Frontal cortex (tissue), 4 donors: Measurements from ENCODE around the gene AGPS. TPM values are rescaled to one million over a fixed set of nuclear protein-coding genes. Genes with fewer than 3 reads are reported as not detected.
"Not testable (repeated sequence)": the region's sequence is repeated elsewhere in the genome, so short reads cannot be mapped to it uniquely, and the experiment has no call there.

Source experiments
- DNase-seq, 2 donors: peaks; one replicate each; pipeline ENCODE4 v3.0.0; 2012; ENCODE audit warnings: low spot score in 2 of 2
- FAIRE-seq: peaks from 2 replicates; lab custom pipeline; 2012; peaks lifted over from hg19 to GRCh38; lab: Jason Lieb, UNC
- total RNA-seq: library from RNA; depleted of rRNA; stranded (reverse); fragments of >200 nt; gene quantifications from one replicate; pipeline ENCODE4 v1.2.3, GENCODE V29; 2014
- donor health status: control.
- donor health status: control.
- donor health status: control.

Gene AGPS
- total RNA-seq, 1 donor from 2014 or later, result 55.8 TPM

GRCh38 chr2:177464549-177464948 lies 72.0 kb downstream of the AGPS start:
- FAIRE-seq, result no peak
- no peak for DNase-seq

- FAIRE-seq (no peak), DNase-seq (no peak)
These were observed 73.0 kb downstream of the AGPS start for GRCh38 chr2:177465400-177466138.

- DNase-seq (no peak), FAIRE-seq (no peak)
These were observed 74.0 kb downstream of the AGPS start for GRCh38 chr2:177466337-177467195.

GRCh38 chr2:177467646-177468045 lies 75.1 kb downstream of the AGPS start:
- DNase-seq, result no peak

GRCh38 chr2:177471990-177472389 lies 79.4 kb downstream of the AGPS start:
- FAIRE-seq (no peak), DNase-seq (no peak)

More at GRCh38 chr2:177467646-177468045, 75.1 kb downstream of the AGPS start:
- no peak for FAIRE-seq

- FAIRE-seq (no peak), DNase-seq (no peak)
These were observed 81.7 kb downstream of the AGPS start for GRCh38 chr2:177474301-177474700.

GRCh38 chr2:177474998-177475397 lies 82.4 kb downstream of the AGPS start:
- no peak for FAIRE-seq

GRCh38 chr2:177476897-177477296 lies 84.3 kb downstream of the AGPS start:
- DNase-seq (no peak), FAIRE-seq (no peak)

More at GRCh38 chr2:177474998-177475397, 82.4 kb downstream of the AGPS start:
- DNase-seq, result no peak

GRCh38 chr2:177478029-177478428 lies 85.5 kb downstream of the AGPS start:
- FAIRE-seq, result no peak
- DNase-seq, result no peak

- DNase-seq (no peak), FAIRE-seq (no peak)
These were observed 86.3 kb downstream of the AGPS start for GRCh38 chr2:177478907-177479306.

GRCh38 chr2:177482195-177482594 lies 89.6 kb downstream of the AGPS start:
- DNase-seq (no peak), FAIRE-seq (no peak)

- no peak for DNase-seq
- no peak for FAIRE-seq
These were observed 91.0 kb downstream of the AGPS start for GRCh38 chr2:177483531-177483930.

GRCh38 chr2:177484180-177484795 lies 91.7 kb downstream of the AGPS start:
- DNase-seq (no peak), FAIRE-seq (no peak)

GRCh38 chr2:177485657-177486056 lies 93.1 kb downstream of the AGPS start:
- not testable (repeated sequence) for DNase-seq, FAIRE-seq

GRCh38 chr2:177489719-177490301 lies 97.2 kb downstream of the AGPS start:
- FAIRE-seq (peak; percentile 69), DNase-seq (peak; percentile 4 to 26)

GRCh38 chr2:177495945-177496344 lies 103.4 kb downstream of the AGPS start:
- FAIRE-seq, result no peak
- DNase-seq, result no peak

GRCh38 chr2:177496921-177497320 lies 104.3 kb downstream of the AGPS start:
- DNase-seq (no peak), FAIRE-seq (no peak)

GRCh38 chr2:177501186-177501585 lies 108.6 kb downstream of the AGPS start:
- FAIRE-seq (no peak), DNase-seq (no peak)

GRCh38 chr2:177506505-177506904 lies 113.9 kb downstream of the AGPS start:
- no peak for DNase-seq
- no peak for FAIRE-seq

GRCh38 chr2:177506998-177507397 lies 114.4 kb downstream of the AGPS start:
- FAIRE-seq (no peak), DNase-seq (no peak)
